Measurements from ENCODE around the gene LIPC. TPM values are rescaled to one million over a fixed set of nuclear protein-coding genes. Genes with fewer than 3 reads are reported as not detected.

The LIPC gene
- total and polyA plus RNA-seq, 4 donors = 0.17 to 0.99 (median 0.62) TPM

DNA sequence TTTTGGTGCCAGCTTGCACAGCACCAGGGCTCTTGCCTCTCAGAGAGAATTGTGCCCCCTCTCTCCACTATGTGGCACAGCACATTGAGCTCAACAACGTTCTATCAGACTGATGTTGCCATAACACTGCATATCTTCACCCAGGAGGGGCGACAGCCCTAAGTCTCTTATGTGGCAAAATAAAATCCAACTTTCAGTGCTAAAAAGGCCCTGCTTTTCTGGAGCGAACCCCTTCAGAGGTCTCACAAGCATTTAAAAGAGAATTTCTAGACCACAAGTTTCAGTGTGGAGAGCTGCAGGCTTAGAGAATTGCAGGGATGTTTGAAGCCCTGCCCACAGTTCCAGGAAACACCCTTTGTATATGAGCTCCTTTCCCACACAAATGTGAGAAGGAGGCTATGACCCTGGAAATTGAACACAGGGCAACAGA, 85.5 kb downstream of the LIPC start:
- H3K36me3 ChIP-seq (ENCODE audit: control insufficient read depth, insufficient read depth, low read length) = no peaks in the 10 kb centered on the region
- peak overlapping the region; percentile 70 for H3K27ac ChIP-seq (ENCODE audit: low read depth, low read length)
- 57% methylated on average over 2 of the region's 3 CpGs for WGBS (ENCODE audit: insufficient coverage)
- DNase-seq (ENCODE audit: low read depth in 4 of 6, low spot score in 6 of 6) = peak in 1 of 6 donors; percentile 70
- peaks cover 18% of the 10 kb centered on the region for H3K4me1 ChIP-seq (ENCODE audit: control insufficient read depth, insufficient read depth, low read length)
- no peaks in the 10 kb centered on the region for H3K27me3 ChIP-seq (ENCODE audit: control insufficient read depth, insufficient read depth, low read length)
- H3K9me3 ChIP-seq (ENCODE audit: control insufficient read depth, insufficient read depth, low read length) = peaks cover 1% of the 10 kb centered on the region
- no peak overlapping the region for H3K4me3 ChIP-seq (ENCODE audit: low read depth, low read length)

- DNase-seq (ENCODE audit: low read depth in 4 of 6, low spot score in 6 of 6) = no peak
- WGBS (ENCODE audit: insufficient coverage) = 70% methylated on average over 9 of the region's 9 CpGs
- peak overlapping the region; percentile 70 for H3K27ac ChIP-seq (ENCODE audit: low read depth, low read length)
- H3K27me3 ChIP-seq (ENCODE audit: control insufficient read depth, insufficient read depth, low read length) = no peaks in the 10 kb centered on the region
- H3K4me1 ChIP-seq (ENCODE audit: control insufficient read depth, insufficient read depth, low read length) = peaks cover 25% of the 10 kb centered on the region
- peaks cover 1% of the 10 kb centered on the region for H3K9me3 ChIP-seq (ENCODE audit: control insufficient read depth, insufficient read depth, low read length)
- no peak overlapping the region for H3K4me3 ChIP-seq (ENCODE audit: low read depth, low read length)
- H3K36me3 ChIP-seq (ENCODE audit: control insufficient read depth, insufficient read depth, low read length) = no peaks in the 10 kb centered on the region
These were observed 86.1 kb downstream of the LIPC start for GRCh38 chr15:58517682-58518525.

GRCh38 chr15:58518626-58519025, 86.8 kb downstream of the LIPC start:
- Histone ChIP-seq H3K4me3 (ENCODE audit: low read depth, low read length) (no peak overlapping the region), H3K9me3 (ENCODE audit: control insufficient read depth, insufficient read depth, low read length) (peaks cover 1% of the 10 kb centered on the region), H3K27ac (ENCODE audit: low read depth, low read length) (no peak overlapping the region), H3K4me1 (ENCODE audit: control insufficient read depth, insufficient read depth, low read length) (peaks cover 30% of the 10 kb centered on the region), H3K36me3 (ENCODE audit: control insufficient read depth, insufficient read depth, low read length) (no peaks in the 10 kb centered on the region), H3K27me3 (ENCODE audit: control insufficient read depth, insufficient read depth, low read length) (no peaks in the 10 kb centered on the region)
- DNase-seq (ENCODE audit: low read depth in 4 of 6, low spot score in 6 of 6) = no peak
- no CpG with 5 or more reads among the region's 8 CpGs for WGBS (ENCODE audit: insufficient coverage)

DNA sequence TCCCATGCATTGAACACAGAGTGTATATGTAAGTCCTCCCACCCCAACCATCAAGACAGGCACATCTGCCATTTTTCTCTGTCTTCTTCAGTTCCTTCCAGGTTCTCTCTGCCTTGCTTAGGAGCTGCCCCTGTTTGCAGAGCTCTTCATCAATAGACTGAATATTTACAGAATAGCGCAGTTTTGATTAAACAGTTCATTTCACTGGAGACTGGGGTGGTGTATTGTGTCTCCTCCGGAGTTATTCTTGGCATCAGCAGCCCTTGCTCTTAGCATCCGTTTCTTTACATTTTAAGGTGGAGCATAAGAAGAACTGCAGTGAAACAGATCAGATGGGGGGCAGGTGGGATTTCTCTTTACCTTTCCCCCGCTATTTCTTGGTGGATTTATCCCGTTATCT, 87.7 kb downstream of the LIPC start:
- Histone ChIP-seq H3K27ac (ENCODE audit: low read depth, low read length) (no peak overlapping the region), H3K36me3 (ENCODE audit: control insufficient read depth, insufficient read depth, low read length) (no peaks in the 10 kb centered on the region), H3K27me3 (ENCODE audit: control insufficient read depth, insufficient read depth, low read length) (no peaks in the 10 kb centered on the region), H3K4me1 (ENCODE audit: control insufficient read depth, insufficient read depth, low read length) (peaks cover 30% of the 10 kb centered on the region), H3K9me3 (ENCODE audit: control insufficient read depth, insufficient read depth, low read length) (peaks cover 1% of the 10 kb centered on the region), H3K4me3 (ENCODE audit: low read depth, low read length) (no peak overlapping the region)
- 60% methylated on average over 1 of the region's 5 CpGs for WGBS (ENCODE audit: insufficient coverage)
- DNase-seq (ENCODE audit: low read depth in 4 of 6, low spot score in 6 of 6) = no peak

GRCh38 chr15:58520464-58520863, 88.7 kb downstream of the LIPC start:
- 70% methylated on average over 7 of the region's 9 CpGs for WGBS (ENCODE audit: insufficient coverage)
- Histone ChIP-seq H3K27me3 (ENCODE audit: control insufficient read depth, insufficient read depth, low read length) (no peaks in the 10 kb centered on the region), H3K36me3 (ENCODE audit: control insufficient read depth, insufficient read depth, low read length) (no peaks in the 10 kb centered on the region), H3K4me3 (ENCODE audit: low read depth, low read length) (no peak overlapping the region), H3K27ac (ENCODE audit: low read depth, low read length) (peak overlapping the region; percentile 36), H3K9me3 (ENCODE audit: control insufficient read depth, insufficient read depth, low read length) (no peaks in the 10 kb centered on the region), H3K4me1 (ENCODE audit: control insufficient read depth, insufficient read depth, low read length) (peaks cover 30% of the 10 kb centered on the region)
- DNase-seq (ENCODE audit: low read depth in 4 of 6, low spot score in 6 of 6) = peak in 1 of 6 donors; percentile 56

GRCh38 chr15:58520936-58521292, 89.1 kb downstream of the LIPC start:
- Histone ChIP-seq H3K9me3 (ENCODE audit: control insufficient read depth, insufficient read depth, low read length) (no peaks in the 10 kb centered on the region), H3K36me3 (ENCODE audit: control insufficient read depth, insufficient read depth, low read length) (no peaks in the 10 kb centered on the region), H3K4me3 (ENCODE audit: low read depth, low read length) (no peak overlapping the region), H3K27ac (ENCODE audit: low read depth, low read length) (peak overlapping the region; percentile 36), H3K4me1 (ENCODE audit: control insufficient read depth, insufficient read depth, low read length) (peaks cover 30% of the 10 kb centered on the region), H3K27me3 (ENCODE audit: control insufficient read depth, insufficient read depth, low read length) (no peaks in the 10 kb centered on the region)
- peak in 1 of 6 donors; percentile 11 for DNase-seq (ENCODE audit: low read depth in 4 of 6, low spot score in 6 of 6)
- 82% methylated on average over 3 of the region's 4 CpGs for WGBS (ENCODE audit: insufficient coverage)

GRCh38 chr15:58521293-58521991, 89.7 kb downstream of the LIPC start:
- no peak overlapping the region for H3K4me3 ChIP-seq (ENCODE audit: low read depth, low read length)
- no peaks in the 10 kb centered on the region for H3K27me3 ChIP-seq (ENCODE audit: control insufficient read depth, insufficient read depth, low read length)
- no peaks in the 10 kb centered on the region for H3K36me3 ChIP-seq (ENCODE audit: control insufficient read depth, insufficient read depth, low read length)
- no peaks in the 10 kb centered on the region for H3K9me3 ChIP-seq (ENCODE audit: control insufficient read depth, insufficient read depth, low read length)
- WGBS (ENCODE audit: insufficient coverage) = 73% methylated on average over 8 of the region's 13 CpGs
- H3K27ac ChIP-seq (ENCODE audit: low read depth, low read length) = no peak overlapping the region
- H3K4me1 ChIP-seq (ENCODE audit: control insufficient read depth, insufficient read depth, low read length) = peaks cover 30% of the 10 kb centered on the region
- peak in 1 of 6 donors; percentile 44 for DNase-seq (ENCODE audit: low read depth in 4 of 6, low spot score in 6 of 6)

GRCh38 chr15:58522391-58522790, 90.6 kb downstream of the LIPC start:
- H3K4me1 ChIP-seq (ENCODE audit: control insufficient read depth, insufficient read depth, low read length) = peaks cover 30% of the 10 kb centered on the region
- H3K27me3 ChIP-seq (ENCODE audit: control insufficient read depth, insufficient read depth, low read length) = no peaks in the 10 kb centered on the region
- peak in 2 of 6 donors; percentile 24 to 79 for DNase-seq (ENCODE audit: low read depth in 4 of 6, low spot score in 6 of 6)
- no peaks in the 10 kb centered on the region for H3K9me3 ChIP-seq (ENCODE audit: control insufficient read depth, insufficient read depth, low read length)
- H3K36me3 ChIP-seq (ENCODE audit: control insufficient read depth, insufficient read depth, low read length) = no peaks in the 10 kb centered on the region
- 48% methylated on average over 9 of the region's 9 CpGs for WGBS (ENCODE audit: insufficient coverage)
- no peak overlapping the region for H3K4me3 ChIP-seq (ENCODE audit: low read depth, low read length)
- H3K27ac ChIP-seq (ENCODE audit: low read depth, low read length) = no peak overlapping the region

GRCh38 chr15:58522865-58523264, 91.1 kb downstream of the LIPC start:
- H3K27ac ChIP-seq (ENCODE audit: low read depth, low read length) = no peak overlapping the region
- peaks cover 32% of the 10 kb centered on the region for H3K4me1 ChIP-seq (ENCODE audit: control insufficient read depth, insufficient read depth, low read length)
- no peaks in the 10 kb centered on the region for H3K36me3 ChIP-seq (ENCODE audit: control insufficient read depth, insufficient read depth, low read length)
- H3K27me3 ChIP-seq (ENCODE audit: control insufficient read depth, insufficient read depth, low read length) = no peaks in the 10 kb centered on the region
- no peak overlapping the region for H3K4me3 ChIP-seq (ENCODE audit: low read depth, low read length)
- H3K9me3 ChIP-seq (ENCODE audit: control insufficient read depth, insufficient read depth, low read length) = no peaks in the 10 kb centered on the region
- peak in 2 of 6 donors; percentile 32 to 53 for DNase-seq (ENCODE audit: low read depth in 4 of 6, low spot score in 6 of 6)
- WGBS (ENCODE audit: insufficient coverage) = 78% methylated on average over 9 of the region's 9 CpGs

All from spinal cord (tissue), 10 donors.